ENCODE results near the gene GALNT3.

- TF ChIP-seq EZH2 (optimal IDR thresholded peaks at IDR 0.05; ENCODE audit: low read depth, low read length), result no peak
- TF ChIP-seq, protein P1, sequence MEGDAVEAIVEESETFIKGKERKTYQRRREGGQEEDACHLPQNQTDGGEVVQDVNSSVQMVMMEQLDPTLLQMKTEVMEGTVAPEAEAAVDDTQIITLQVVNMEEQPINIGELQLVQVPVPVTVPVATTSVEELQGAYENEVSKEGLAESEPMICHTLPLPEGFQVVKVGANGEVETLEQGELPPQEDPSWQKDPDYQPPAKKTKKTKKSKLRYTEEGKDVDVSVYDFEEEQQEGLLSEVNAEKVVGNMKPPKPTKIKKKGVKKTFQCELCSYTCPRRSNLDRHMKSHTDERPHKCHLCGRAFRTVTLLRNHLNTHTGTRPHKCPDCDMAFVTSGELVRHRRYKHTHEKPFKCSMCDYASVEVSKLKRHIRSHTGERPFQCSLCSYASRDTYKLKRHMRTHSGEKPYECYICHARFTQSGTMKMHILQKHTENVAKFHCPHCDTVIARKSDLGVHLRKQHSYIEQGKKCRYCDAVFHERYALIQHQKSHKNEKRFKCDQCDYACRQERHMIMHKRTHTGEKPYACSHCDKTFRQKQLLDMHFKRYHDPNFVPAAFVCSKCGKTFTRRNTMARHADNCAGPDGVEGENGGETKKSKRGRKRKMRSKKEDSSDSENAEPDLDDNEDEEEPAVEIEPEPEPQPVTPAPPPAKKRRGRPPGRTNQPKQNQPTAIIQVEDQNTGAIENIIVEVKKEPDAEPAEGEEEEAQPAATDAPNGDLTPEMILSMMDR (IDR thresholded peaks at IDR 0.05; ENCODE audit: low read length), result no peak
Observed at GRCh38 chr2:165795011-165795410, 964 bp upstream of the GALNT3 start.
